B cell (primary cell): ENCODE measurements around the gene STX4. TPM values are rescaled to one million over a fixed set of nuclear protein-coding genes. Genes with fewer than 3 reads are reported as not detected.
A peak's percentile ranks its signal among the peaks of the same experiment; 100 is the strongest.

ENCODE experiments used
- ATAC-seq: fragments of 200-7000 bp; cut with Tn5 transposase; one replicate; pipeline ENCODE4 v1.10.0; 2021; ENCODE audit warnings: low read depth, mild to moderate bottlenecking, moderate number of reproducible peaks, moderate library complexity
- CTCF ChIA-PET: fragments of 350-600 bp; sonication (Branson Sonifier 250); formaldehyde crosslinking; loops from one replicate; lab custom pipeline; 2021; ENCODE audit warnings: antibody characterized with exemption, inconsistent platforms; lab: Charles Lee
- POLR2A ChIA-PET: fragments of 350-600 bp; sonication (Branson Sonifier 250); formaldehyde crosslinking; loops from one replicate; lab custom pipeline; 2021; ENCODE audit warnings: antibody characterized with exemption; lab: Charles Lee
- DNase-seq: peaks from one replicate; pipeline ENCODE4 v3.0.0; 2013
- H2AFZ ChIP-seq: 2 replicates; pipeline ENCODE4 v1.6.1; 2012; ENCODE audit warnings: mild to moderate bottlenecking, low read depth, low read length; ENCODE audit not compliant: insufficient read depth, poor library complexity, severe bottlenecking
- H3K27ac ChIP-seq, 2 donors: 1 replicate in 1 of 2; 2 replicates in 1 of 2; pipeline ENCODE4 v1.5.1; 2012 to 2013; ENCODE audit warnings: low read length in 2 of 2, mild to moderate bottlenecking in 2 of 2, moderate library complexity in 1 of 2
- H3K27me3 ChIP-seq, 4 experiments: fragments of 200-600 bp in 1 of 4; sonication (generic) in 1 of 4; replicated peaks in 1 of 4; 1 replicate in 2 of 4; 2 replicates in 2 of 4; pipeline versions ENCODE4 v1.6.1 to v1.7.0; 2013 to 2016; ENCODE audit warnings: low read length in 3 of 4, mild to moderate bottlenecking in 2 of 4, mixed read lengths in 1 of 4, moderate library complexity in 1 of 4; ENCODE audit not compliant: insufficient read depth in 4 of 4, control insufficient read depth in 3 of 4; ENCODE audit errors: control extremely low read depth in 1 of 4
- H3K36me3 ChIP-seq, 2 experiments: replicated peaks in 1 of 2; 1 replicate in 1 of 2; 2 replicates in 1 of 2; pipeline versions ENCODE4 v1.6.1 to v1.7.1; 2013; ENCODE audit warnings: low read length in 1 of 2; ENCODE audit not compliant: insufficient read depth in 2 of 2, control insufficient read depth in 1 of 2; ENCODE audit errors: control extremely low read depth in 1 of 2, extremely low read depth in 1 of 2
- H3K4me1 ChIP-seq, 2 donors: fragments of 200-600 bp in 1 of 2; sonication (generic) in 1 of 2; 1 replicate in 1 of 2; 2 replicates in 1 of 2; pipeline versions ENCODE4 v1.5.1 to v1.6.1; 2013 to 2017; ENCODE audit warnings: low read length in 2 of 2; ENCODE audit not compliant: control insufficient read depth in 2 of 2, insufficient read depth in 2 of 2
- H3K4me2 ChIP-seq: replicated peaks from 2 replicates; pipeline ENCODE3; 2012; ENCODE audit warnings: mild to moderate bottlenecking, low read depth, low read length; ENCODE audit not compliant: poor library complexity, severe bottlenecking
- H3K4me3 ChIP-seq, 5 experiments: fragments of 200-600 bp in 1 of 5; sonication (generic) in 1 of 5; 1 replicate in 3 of 5; 2 replicates in 2 of 5; pipeline versions ENCODE4 v1.5.1 to v1.7.0; 2011 to 2016; ENCODE audit warnings: low read length in 4 of 5, mild to moderate bottlenecking in 4 of 5, low read depth in 2 of 5, control low read depth in 1 of 5, moderate library complexity in 1 of 5; ENCODE audit not compliant: insufficient read depth in 1 of 5; ENCODE audit errors: control extremely low read depth in 1 of 5, extremely low read depth in 1 of 5
- H3K79me2 ChIP-seq: fragments of 200-600 bp; sonication (generic); one replicate; pipeline ENCODE4 v1.6.0; 2016; ENCODE audit warnings: low read length; ENCODE audit not compliant: control insufficient read depth, insufficient read depth
- H3K9ac ChIP-seq: fragments of 200-600 bp; sonication (generic); 2 replicates; pipeline ENCODE4 v1.6.1; 2017; ENCODE audit warnings: mild to moderate bottlenecking, low read length, moderate library complexity
- H3K9me3 ChIP-seq, 3 donors: one replicate each; pipeline versions ENCODE4 v1.6.1 to v1.7.1; 2013; ENCODE audit warnings: low read length in 2 of 3; ENCODE audit not compliant: control insufficient read depth in 2 of 3, insufficient read depth in 1 of 3; ENCODE audit errors: control extremely low read depth in 1 of 3
- H4K20me1 ChIP-seq: 2 replicates; pipeline ENCODE4 v1.6.0; 2012; ENCODE audit warnings: mild to moderate bottlenecking, low read length; ENCODE audit not compliant: insufficient read depth, control insufficient read depth, poor library complexity, severe bottlenecking
- H3K27ac Mint-ChIP-seq: one replicate; pipeline ENCODE4 v1.8.0; 2021; ENCODE audit warnings: mixed read lengths
- H3K27me3 Mint-ChIP-seq: one replicate; pipeline ENCODE4 v1.8.0; 2021; ENCODE audit warnings: mixed read lengths
- H3K4me1 Mint-ChIP-seq: one replicate; pipeline ENCODE4 v1.8.0; 2021; ENCODE audit warnings: mixed read lengths
- H3K4me3 Mint-ChIP-seq: one replicate; pipeline ENCODE4 v1.8.0; 2021; ENCODE audit warnings: mixed read lengths
- H3K9me3 Mint-ChIP-seq: one replicate; pipeline ENCODE4 v1.8.0; 2022; ENCODE audit warnings: mixed read lengths; ENCODE audit not compliant: insufficient read depth
- CTCF ChIP-seq: fragments of 200-600 bp; IDR thresholded peaks from one replicate; pipeline ENCODE4 v1.8.0; 2022; ENCODE audit warnings: antibody characterized with exemption, mild to moderate bottlenecking
- EZH2 ChIP-seq: IDR thresholded peaks from 2 replicates; pipeline ENCODE4 v1.6.1; 2012; ENCODE audit warnings: borderline replicate concordance, low read depth, mild to moderate bottlenecking, moderate library complexity, low read length; ENCODE audit not compliant: insufficient read depth, poor library complexity, severe bottlenecking
- WGBS: methylation state at CpG from one replicate; pipeline ENCODE4 v1.1.5; 2013; ENCODE audit warnings: missing lambda C conversion rate; ENCODE audit not compliant: insufficient coverage; 5-methylcytosine and 5-hydroxymethylcytosine counted together
- intact Hi-C: fragments of 100-400 bp; cut with micrococcal nuclease; formaldehyde crosslinking; loops from one replicate; pipeline ENCODE4 v1.10.0; 2022
- polyA plus RNA-seq: library from polyadenylated mRNA; depleted of rRNA; stranded (reverse); fragments of >200 nt; gene quantifications from 2 replicates; pipeline ENCODE4 v1.2.3, GENCODE V29; 2012
- total RNA-seq, 2 donors: library from RNA; stranded (reverse); fragments of 120-200 nt in 1 of 2; gene quantifications; 1 replicate in 1 of 2; 2 replicates in 1 of 2; pipeline versions ENCODE4 v1.2.3 to v1.2.4, GENCODE V29; 2013 to 2022

Gene STX4
- total and polyA plus RNA-seq, 2 donors (not counting 1 experiment from before 2014, with no cell fraction given), result 120 to 133 TPM

GRCh38 chr16:31009894-31010584 is 23.3 kb upstream of the STX4 start:
- H3K9me3 ChIP-seq, result peaks cover 0 to 14% (median 0%) of the 10 kb centered on the region in 3 donors
- H2AFZ ChIP-seq, result no peak overlapping the region
- no peak overlapping the region for H3K27ac Mint-ChIP-seq
- TF ChIP-seq EZH2 (no peak), CTCF (no peak)
- H3K4me2 ChIP-seq, result peak overlapping the region; percentile 64
- 24% methylated on average over 26 of the region's 36 CpGs for WGBS
- H3K27me3 ChIP-seq, result peaks cover 0 to 37% (median 18%) of the 10 kb centered on the region in 4 experiments
- no peak overlapping the region for H3K4me3 ChIP-seq
- no peaks in the 10 kb centered on the region for H3K9me3 Mint-ChIP-seq
- H3K27ac ChIP-seq, result no peak overlapping the region
- no peaks in the 10 kb centered on the region for H3K79me2 ChIP-seq
- DNase-seq (no peak), ATAC-seq (no peak)
- POLR2A ChIA-PET, result no interaction called here
- CTCF ChIA-PET, result no interaction called here
- peaks cover 38% of the 10 kb centered on the region for H3K27me3 Mint-ChIP-seq
- H4K20me1 ChIP-seq, result no peaks in the 10 kb centered on the region
- peaks cover 20% of the 10 kb centered on the region for H3K4me1 Mint-ChIP-seq
- peaks cover 6 to 10% of the 10 kb centered on the region in 2 donors for H3K4me1 ChIP-seq
- intact Hi-C loops, result no loop called here
- no peak overlapping the region for H3K9ac ChIP-seq
- no peaks in the 10 kb centered on the region for H3K36me3 ChIP-seq
- H3K4me3 Mint-ChIP-seq, result peak overlapping the region; percentile 45

- Mint-ChIP-seq H3K27me3 (peaks cover 40% of the 10 kb centered on the region), H3K27ac (no peak within 1 kb of the TSS)
- intact Hi-C loops, result no loop called here
Measured at GRCh38 chr16:31010585-31011325, 22.6 kb upstream of the STX4 start, which contains the start of gene STX1B. Gene STX1B, minus strand, starts transcription at chr16:31010638. Its CDS starts 242 bp downstream, at chr16:31010396.

More at GRCh38 chr16:31010585-31011325, 22.6 kb upstream of the STX4 start, which contains the start of gene STX1B:
- 19% methylated on average over 22 of the region's 45 CpGs for WGBS
- peaks cover 0 to 37% (median 18%) of the 10 kb centered on the region in 4 experiments for H3K27me3 ChIP-seq
- H3K36me3 ChIP-seq, result no peaks in the 10 kb centered on the region
- H3K4me2 ChIP-seq, result peak within 1 kb of the TSS; percentile 64
- H3K79me2 ChIP-seq, result no peaks in the 10 kb centered on the region
- H3K4me3 ChIP-seq, result peak within 1 kb of the TSS in 1 of 5 experiments; percentile 26
- H3K9me3 ChIP-seq, result peaks cover 0 to 14% (median 0%) of the 10 kb centered on the region in 3 donors
- Mint-ChIP-seq H3K4me3 (peak within 1 kb of the TSS; percentile 67), H3K9me3 (no peaks in the 10 kb centered on the region), H3K4me1 (peaks cover 20% of the 10 kb centered on the region)
- no peaks in the 10 kb centered on the region for H4K20me1 ChIP-seq
- POLR2A ChIA-PET, result no interaction called here
- no peak within 1 kb of the TSS for H3K27ac ChIP-seq
- ATAC-seq (peak; percentile 14), DNase-seq (no peak)
- TF ChIP-seq EZH2, result no peak
- no peak for TF ChIP-seq CTCF
- CTCF ChIA-PET, result no interaction called here
- peaks cover 6 to 10% of the 10 kb centered on the region in 2 donors for H3K4me1 ChIP-seq
- H3K9ac ChIP-seq, result no peak within 1 kb of the TSS
- peak within 1 kb of the TSS; percentile 3 for H2AFZ ChIP-seq
